IMR-90 (cell line): ENCODE data around the gene MALAT1. TPM values are rescaled to one million over a fixed set of nuclear protein-coding genes. Genes with fewer than 3 reads are reported as not detected.

ENCODE experiments used
- ATAC-seq: fragments of 200-7000 bp; cut with Tn5 transposase; 2 replicates; pipeline ENCODE4 v1.9.1; 2020; ENCODE audit warnings: low read depth, mild to moderate bottlenecking, moderate library complexity
- BruUV-seq: library from RNA; stranded (reverse); fragments of 400-500 nt; replicated peaks from 2 replicates; lab custom pipeline; 2021; lab: Mats Ljungman, UMichigan
- CTCF ChIA-PET: fragments of 300-600 bp; formaldehyde crosslinking; extraction: SDS; loops from one replicate; lab custom pipeline; 2021; ENCODE audit warnings: antibody characterized with exemption; lab: Yijun Ruan, JAX
- POLR2A ChIA-PET: fragments of 300-600 bp; sonication (Branson Sonifier 250); formaldehyde crosslinking; loops from one replicate; lab custom pipeline; 2022; ENCODE audit warnings: antibody characterized with exemption; ENCODE audit not compliant: unreplicated experiment; lab: Charles Lee
- DNase-seq: peaks from one replicate; pipeline ENCODE4 v3.0.0; 2013
- H2AFZ ChIP-seq: replicated peaks from 2 replicates; pipeline ENCODE3; 2013; ENCODE audit warnings: low read length, mild to moderate bottlenecking; ENCODE audit not compliant: poor library complexity
- H2AK5ac ChIP-seq: 2 replicates; pipeline ENCODE4 v1.6.1; 2013; ENCODE audit warnings: low read depth, low read length, inconsistent platforms
- H2AK9ac ChIP-seq: replicated peaks from 2 replicates; pipeline ENCODE3; 2013; ENCODE audit warnings: mild to moderate bottlenecking, low read depth, low read length, moderate library complexity; ENCODE audit not compliant: poor library complexity
- H2BK120ac ChIP-seq: 2 replicates; pipeline ENCODE4 v1.6.1; 2013; ENCODE audit warnings: low read depth, low read length, inconsistent platforms
- H2BK15ac ChIP-seq: 3 replicates; pipeline ENCODE4 v1.6.1; 2013; ENCODE audit warnings: low read depth, low read length, inconsistent platforms
- H2BK20ac ChIP-seq: 2 replicates; pipeline ENCODE4 v1.6.1; 2013; ENCODE audit warnings: low read depth, mild to moderate bottlenecking, inconsistent platforms, low read length, moderate library complexity
- H2BK5ac ChIP-seq: 2 replicates; pipeline ENCODE4 v1.6.1; 2013; ENCODE audit warnings: mild to moderate bottlenecking, low read depth, low read length, inconsistent platforms; ENCODE audit not compliant: poor library complexity, severe bottlenecking
- H3K14ac ChIP-seq: replicated peaks from 2 replicates; pipeline ENCODE4 v1.6.1; 2013; ENCODE audit warnings: low read depth, low read length, inconsistent platforms
- H3K18ac ChIP-seq: 2 replicates; pipeline ENCODE4 v1.6.1; 2013; ENCODE audit warnings: low read depth, low read length, control low read depth
- H3K23ac ChIP-seq: 2 replicates; pipeline ENCODE4 v1.6.1; 2013; ENCODE audit warnings: low read depth, low read length, inconsistent platforms
- H3K27ac ChIP-seq: 2 replicates; pipeline ENCODE4 v1.5.1; 2013; ENCODE audit warnings: mild to moderate bottlenecking, control low read depth, low read length; ENCODE audit not compliant: insufficient read depth
- H3K27me3 ChIP-seq: 2 replicates; pipeline ENCODE4 v1.6.1; 2013; ENCODE audit warnings: low read length; ENCODE audit not compliant: control insufficient read depth, insufficient read depth
- H3K36me3 ChIP-seq: 2 replicates; pipeline ENCODE4 v1.6.1; 2013; ENCODE audit warnings: low read length, mixed read lengths; ENCODE audit not compliant: control insufficient read depth, insufficient read depth
- H3K4ac ChIP-seq: 2 replicates; pipeline ENCODE4 v1.6.1; 2013; ENCODE audit warnings: low read depth, low read length, inconsistent platforms
- H3K4me1 ChIP-seq: 2 replicates; pipeline ENCODE4 v1.6.1; 2013; ENCODE audit warnings: low read length, mixed read lengths; ENCODE audit not compliant: control insufficient read depth, insufficient read depth
- H3K4me2 ChIP-seq: 2 replicates; pipeline ENCODE4 v1.6.1; 2013; ENCODE audit warnings: low read depth, mild to moderate bottlenecking, control low read depth, low read length, moderate library complexity
- H3K4me3 ChIP-seq: 2 replicates; pipeline ENCODE4 v1.5.1; 2013; ENCODE audit warnings: low read depth, mild to moderate bottlenecking, control low read depth, low read length, moderate library complexity; ENCODE audit not compliant: insufficient read depth
- H3K56ac ChIP-seq: 2 replicates; pipeline ENCODE4 v1.6.1; 2013; ENCODE audit warnings: low read length, inconsistent platforms; ENCODE audit not compliant: insufficient read depth; ENCODE audit errors: extremely low read depth
- H3K79me1 ChIP-seq, 2 experiments: 2 replicates each; pipeline ENCODE4 v1.6.1; 2013; ENCODE audit warnings: low read length in 2 of 2, inconsistent platforms in 1 of 2, low read depth in 1 of 2
- H3K9ac ChIP-seq: 2 replicates; pipeline ENCODE4 v1.6.1; 2013; ENCODE audit warnings: low read depth, low read length, control low read depth
- H3K9me1 ChIP-seq: 2 replicates; pipeline ENCODE4 v1.6.1; 2013; ENCODE audit warnings: low read length, inconsistent platforms; ENCODE audit not compliant: insufficient read depth
- H3K9me3 ChIP-seq: 2 replicates; pipeline ENCODE4 v1.6.1; 2013; ENCODE audit warnings: low read length; ENCODE audit not compliant: control insufficient read depth, insufficient read depth
- H4K20me1 ChIP-seq: 2 replicates; pipeline ENCODE4 v1.6.1; 2013; ENCODE audit warnings: low read length, inconsistent platforms; ENCODE audit not compliant: insufficient read depth
- H4K5ac ChIP-seq: 2 replicates; pipeline ENCODE4 v1.6.1; 2013; ENCODE audit warnings: mild to moderate bottlenecking, low read depth, low read length, control low read depth
- H4K8ac ChIP-seq, 2 experiments: 2 replicates each; pipeline ENCODE4 v1.6.1; 2013; ENCODE audit warnings: low read depth in 2 of 2, low read length in 2 of 2, control low read depth in 1 of 2, inconsistent platforms in 1 of 2
- H4K91ac ChIP-seq: 2 replicates; pipeline ENCODE4 v1.6.1; 2013; ENCODE audit warnings: low read depth, low read length, inconsistent platforms; ENCODE audit not compliant: insufficient read depth
- BHLHE40 ChIP-seq: fragments of 150-350 bp; IDR thresholded peaks from 2 replicates; pipeline ENCODE4 v1.6.1; 2016; ENCODE audit warnings: mild to moderate bottlenecking, low read depth, low read length
- CEBPB ChIP-seq: IDR thresholded peaks from 2 replicates; pipeline ENCODE4 v1.6.1; 2012; ENCODE audit warnings: low read depth, low read length, improper control_type of control experiment
- CHD1 ChIP-seq: IDR thresholded peaks from 2 replicates; pipeline ENCODE4 v1.6.1; 2012; ENCODE audit warnings: low read depth, low read length, improper control_type of control experiment
- ELK1 ChIP-seq: fragments of 150-350 bp; IDR thresholded peaks from 2 replicates; pipeline ENCODE4 v1.6.1; 2016; ENCODE audit warnings: low read depth, mild to moderate bottlenecking, low read length, moderate library complexity, borderline replicate concordance
- FOS ChIP-seq: fragments of 150-350 bp; IDR thresholded peaks from 2 replicates; pipeline ENCODE4 v1.6.1; 2016; ENCODE audit warnings: low read depth, low read length
- MAFK ChIP-seq: IDR thresholded peaks from 2 replicates; pipeline ENCODE4 v1.6.1; 2012; ENCODE audit warnings: low read depth, low read length, improper control_type of control experiment
- MAZ ChIP-seq: IDR thresholded peaks from 2 replicates; pipeline ENCODE4 v1.6.1; 2012; ENCODE audit warnings: low read depth, mild to moderate bottlenecking, low read length, improper control_type of control experiment, moderate library complexity, borderline replicate concordance
- MXI1 ChIP-seq: IDR thresholded peaks from 2 replicates; pipeline ENCODE4 v1.6.1; 2012; ENCODE audit warnings: low read depth, mild to moderate bottlenecking, low read length, moderate library complexity, borderline replicate concordance
- NFE2L2 ChIP-seq: fragments of 150-350 bp; IDR thresholded peaks from 2 replicates; pipeline ENCODE4 v1.6.1; 2016; ENCODE audit warnings: low read depth, mild to moderate bottlenecking, low read length
- RFX5 ChIP-seq: IDR thresholded peaks from 2 replicates; pipeline ENCODE4 v1.8.0; 2012; ENCODE audit warnings: low read depth, mild to moderate bottlenecking, low read length, moderate library complexity
- SMC3 ChIP-seq: fragments of 150-350 bp; IDR thresholded peaks from 2 replicates; pipeline ENCODE4 v1.6.1; 2016; ENCODE audit warnings: low read depth, mild to moderate bottlenecking, antibody characterized with exemption, low read length, moderate library complexity
- USF2 ChIP-seq: fragments of 150-350 bp; IDR thresholded peaks from 2 replicates; pipeline ENCODE4 v1.6.1; 2017; ENCODE audit warnings: mild to moderate bottlenecking, antibody characterized with exemption, low read length, low read depth
- WGBS, 2 experiments: methylation state at CpG; one replicate each; pipeline versions ENCODE4 v1.1.5 to v1.1.7; 2013; ENCODE audit warnings: missing lambda C conversion rate in 2 of 2; ENCODE audit not compliant: insufficient read length in 1 of 2; ENCODE audit errors: extremely low coverage in 2 of 2; 5-methylcytosine and 5-hydroxymethylcytosine counted together
- dilution Hi-C: fragments of 300-500 bp; cut with HindIII; formaldehyde crosslinking; loops from one replicate; pipeline ENCODE4 v1.14.3; 2018; ENCODE audit warnings: low sequenced_read_pairs; ENCODE audit not compliant: unreplicated experiment
- in situ Hi-C: fragments of 300-500 bp; cut with MboI; formaldehyde crosslinking; loops from 3 replicates; pipeline ENCODE4 v1.14.3; 2019; ENCODE audit warnings: low sequenced_read_pairs, inconsistent platforms, mixed read lengths
- intact Hi-C: fragments of 100-400 bp; cut with micrococcal nuclease; formaldehyde crosslinking; loops from 2 replicates; pipeline ENCODE4 v1.10.0; 2022
- polyA plus RNA-seq, 3 experiments: library from polyadenylated mRNA; depleted of rRNA; stranded (reverse); fragments of >200 nt; gene quantifications; 2 replicates each; pipeline ENCODE4 v1.2.3, GENCODE V29; 2012; ENCODE audit warnings: low replicate concordance in 1 of 3
- total RNA-seq: library from RNA; depleted of rRNA; stranded (reverse); fragments of >200 nt; gene quantifications from 2 replicates; pipeline ENCODE4 v1.2.3, GENCODE V29; 2012

The MALAT1 gene
- total and polyA plus RNA-seq, 2 of the 4 experiments (the other 2 are of a cell fraction), result 636 to 3,569 TPM

GRCh38 chr11:65493367-65494176 lies 5.3 kb upstream of the MALAT1 start:
- Histone ChIP-seq H3K4me1 (peaks cover 45% of the 10 kb centered on the region), H3K9me1 (peaks cover 14% of the 10 kb centered on the region), H2AK5ac (peak overlapping the region; percentile 100), H4K91ac (peak overlapping the region; percentile 96), H2BK20ac (peak overlapping the region; percentile 76), H3K56ac (peak overlapping the region; percentile 92), H3K23ac (peak overlapping the region; percentile 98), H3K79me1 (peaks cover 6 to 55% of the 10 kb centered on the region in 2 experiments; a peak in 3 of 4 replicates), H3K4ac (peak overlapping the region; percentile 100), H4K8ac (peak overlapping the region; percentile 56 to 97), H3K4me3 (no peak overlapping the region), H3K9ac (peak overlapping the region; percentile 57), H2BK15ac (peak overlapping the region; percentile 95; the same call in 2 of the 3 replicates), H4K20me1 (no peaks in the 10 kb centered on the region; the same call in 1 of the 2 replicates), H2BK120ac (peak overlapping the region; percentile 99), H3K9me3 (no peaks in the 10 kb centered on the region), H4K5ac (peak overlapping the region; percentile 40), H3K18ac (peak overlapping the region; percentile 92), H3K27me3 (no peaks in the 10 kb centered on the region), H3K4me2 (peak overlapping the region; percentile 43), H3K14ac (peak overlapping the region; percentile 76; the same call in 1 of the 2 replicates), H3K36me3 (no peaks in the 10 kb centered on the region), H2AFZ (peak overlapping the region; percentile 52), H2AK9ac (peak overlapping the region; percentile 75), H2BK5ac (peak overlapping the region; percentile 98), H3K27ac (peak overlapping the region; percentile 98)
- ChIA-PET POLR2A (interaction anchor here (0.8 to 9.6 kb wide), 4 partner anchors 9 to 72 kb away, joined by 3 to 400 read pairs (median 17); partner anchors contain the start of genes MALAT1 and NEAT1), CTCF (interaction anchor here (0.5 to 2.4 kb wide), 3 partner anchors 14 to 28 kb away, joined by 6 to 11 read pairs (median 8); no protein-coding TSS in a partner anchor)
- TSS peak; percentile 29 for BruUV-seq
- peak; percentile 97 for DNase-seq
- in situ Hi-C loops (no loop called here), intact Hi-C loops (no loop called here), dilution Hi-C loops (no loop called here)
- peak; percentile 1; the same call in 1 of the 2 replicates for ATAC-seq
- 28% methylated on average over 7 of the region's 12 CpGs; no CpG with 5 or more reads in 1 of the 2 experiments for WGBS, 2 experiments
- TF ChIP-seq USF2 (no peak), NFE2L2 (0 out of 2 replicates have a peak, but pooled peaks have one; percentile 0), BHLHE40 (no peak), CHD1 (no peak), ELK1 (no peak), FOS (0 out of 2 replicates have a peak, but pooled peaks have one; percentile 16), MXI1 (no peak), CEBPB (no peak), RFX5 (no peak), MAFK (peak; percentile 45), MAZ (no peak), SMC3 (0 out of 2 replicates have a peak, but pooled peaks have one; percentile 7)
